NT2/D1 (cell line): ENCODE data around the gene GAK.

Experiments
- SUZ12 ChIP-seq: IDR thresholded peaks from 2 replicates; pipeline ENCODE4 v1.6.1; 2011; ENCODE audit not compliant: insufficient read length, insufficient read depth; ENCODE audit errors: extremely low read depth
- YY1 ChIP-seq: IDR thresholded peaks from 2 replicates; pipeline ENCODE4 v1.6.1; 2011; ENCODE audit not compliant: insufficient read length, insufficient read depth

- TF ChIP-seq YY1 (no peak), SUZ12 (no peak)
Measured at GRCh38 chr4:978957-979701, 47.0 kb upstream of the GAK start.
